Islet precursor cell (in vitro differentiated cells): ENCODE data around the gene RGS3.
A peak's percentile ranks its signal among the peaks of the same experiment; 100 is the strongest.

Experiments used
- DNase-seq: peaks from one replicate; pipeline ENCODE4 v3.0.0-alpha.2; 2018

The RGS3 gene

DNA sequence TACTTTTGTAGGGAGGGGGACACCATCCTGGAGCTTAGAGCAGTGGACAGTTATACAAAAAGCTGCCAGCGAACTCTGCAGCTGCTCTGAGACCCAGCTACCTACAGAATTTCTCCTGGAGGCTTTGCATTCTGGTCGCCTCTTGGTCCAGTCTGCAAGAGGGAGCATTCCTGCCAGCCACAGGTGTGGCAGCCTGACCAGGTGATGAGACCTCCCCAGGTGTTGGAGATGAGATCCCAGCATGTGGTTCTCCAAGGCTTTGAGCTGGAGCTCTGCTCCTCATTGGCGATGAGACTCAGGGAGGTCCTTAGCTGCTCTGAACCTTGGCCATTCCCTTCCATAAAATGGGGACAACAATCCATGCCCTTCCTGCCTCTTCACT, 69.3 kb downstream of the RGS3 start:
- no peak for DNase-seq

DNA sequence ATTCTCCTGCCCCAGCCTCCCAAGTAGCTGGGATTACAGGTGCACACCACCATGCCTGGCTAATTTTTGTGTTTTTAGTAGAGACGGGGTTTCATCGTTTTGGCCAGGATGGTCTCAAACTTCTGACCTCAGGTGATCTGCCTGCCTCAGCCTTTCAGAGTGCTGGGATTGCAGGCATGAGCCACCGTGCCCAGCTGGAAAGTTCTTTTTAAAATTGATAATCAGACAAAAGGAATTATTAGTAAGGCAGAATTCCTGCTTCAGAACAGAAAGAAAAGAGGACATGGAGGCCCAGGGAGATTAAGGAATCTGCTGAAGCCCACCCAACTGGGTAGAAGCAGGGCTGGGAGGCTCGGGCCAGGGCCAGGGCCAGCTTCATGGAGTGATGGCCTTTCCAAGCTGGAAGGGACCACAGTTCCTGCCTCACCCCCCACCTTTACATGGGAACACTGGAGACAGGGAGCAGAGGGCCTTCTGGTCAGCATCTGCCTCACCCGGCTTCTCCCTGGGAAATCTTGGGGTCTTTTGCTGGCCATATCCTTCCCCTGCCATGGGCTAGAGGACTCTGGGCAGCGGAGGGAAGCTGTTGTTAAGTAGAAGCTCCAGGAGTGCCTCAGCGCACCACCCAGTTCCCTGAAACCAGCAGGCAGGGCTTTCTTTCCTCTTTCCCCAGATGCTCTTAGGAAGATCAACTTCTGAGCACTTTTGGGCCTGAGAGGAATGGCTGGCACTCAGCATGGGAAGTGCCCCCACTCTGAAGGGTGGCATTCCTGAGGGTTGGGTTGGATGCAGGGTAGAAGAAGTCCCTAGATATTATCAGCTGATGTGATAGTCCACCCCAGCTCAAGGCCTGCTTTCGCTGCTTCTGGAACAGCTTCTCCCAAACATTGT, 70.1 kb downstream of the RGS3 start:
- peak; percentile 50 for DNase-seq

DNA sequence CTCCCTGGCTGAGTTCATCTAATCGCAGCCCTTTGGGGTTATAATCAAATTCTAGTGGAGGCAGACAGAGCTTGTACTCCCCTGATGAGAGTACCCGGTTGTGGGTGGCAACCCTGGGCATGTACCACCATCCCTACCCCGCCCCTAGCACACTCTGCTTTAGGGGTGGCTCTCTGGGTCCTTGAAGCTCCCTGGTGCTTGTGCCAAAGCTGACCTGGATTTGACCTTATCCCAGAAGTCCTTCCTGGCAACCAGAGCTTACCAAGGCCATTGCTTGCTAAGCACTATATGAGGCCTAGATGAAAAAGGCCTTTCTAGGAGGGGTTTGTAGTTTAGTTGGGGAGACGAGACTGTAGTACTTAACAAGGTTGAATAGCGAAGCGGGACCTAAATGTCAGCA, 72.2 kb downstream of the RGS3 start:
- DNase-seq, result no peak

GRCh38 chr9:113536166-113536482, 72.6 kb downstream of the RGS3 start:
- no peak for DNase-seq

GRCh38 chr9:113536483-113537228, 73.1 kb downstream of the RGS3 start:
- peak; percentile 80 for DNase-seq

DNA sequence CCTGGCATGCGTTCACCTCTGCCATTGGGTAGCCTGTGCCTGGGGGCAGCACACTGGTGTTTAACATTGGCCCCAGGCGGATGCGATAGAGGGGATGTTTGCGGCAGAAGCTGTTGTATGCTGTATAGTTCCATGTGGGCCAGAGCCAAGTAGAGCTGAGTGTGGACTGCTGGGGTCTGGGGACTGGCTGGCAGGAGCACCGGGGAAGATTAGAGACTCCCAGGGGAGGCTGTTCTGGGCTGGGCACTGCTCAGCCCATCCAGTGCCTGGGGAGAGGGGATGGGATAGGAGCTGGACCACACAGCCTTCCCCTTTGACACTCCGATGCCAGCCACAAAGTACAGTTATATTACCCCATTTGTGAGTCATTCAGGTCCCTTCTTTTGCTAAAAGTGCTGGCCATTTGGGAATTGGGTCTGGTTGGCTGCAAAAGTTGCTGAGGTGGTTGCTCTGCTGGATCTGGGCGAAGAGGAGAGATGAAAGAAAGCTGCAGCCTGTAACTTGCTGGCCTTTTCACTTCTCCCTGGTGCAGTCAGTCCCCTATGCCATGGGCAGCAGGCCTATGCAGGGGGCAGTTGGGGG, 73.8 kb downstream of the RGS3 start:
- DNase-seq, result no peak

DNA sequence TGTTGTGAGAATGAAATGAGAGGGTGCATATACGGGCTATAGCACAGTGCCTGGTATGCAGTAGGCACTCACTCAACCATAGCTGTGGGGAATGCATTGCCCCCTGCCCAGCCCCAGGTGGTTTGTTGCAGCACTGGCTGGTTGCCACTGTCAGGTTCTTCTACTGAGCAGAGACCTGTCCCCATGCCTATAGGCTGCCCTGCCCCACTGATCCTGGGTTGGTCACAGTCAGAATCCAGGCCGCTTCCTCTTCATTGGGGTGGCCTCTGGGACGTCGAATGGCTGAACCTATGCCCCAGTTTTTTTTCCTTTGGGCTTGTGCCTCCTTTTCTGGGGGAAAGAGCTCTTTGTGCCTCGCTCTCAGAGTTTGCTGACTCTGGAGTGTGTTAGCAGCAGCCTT, 74.6 kb downstream of the RGS3 start:
- DNase-seq, result no peak

GRCh38 chr9:113538701-113539430, 75.3 kb downstream of the RGS3 start:
- no peak for DNase-seq

DNA sequence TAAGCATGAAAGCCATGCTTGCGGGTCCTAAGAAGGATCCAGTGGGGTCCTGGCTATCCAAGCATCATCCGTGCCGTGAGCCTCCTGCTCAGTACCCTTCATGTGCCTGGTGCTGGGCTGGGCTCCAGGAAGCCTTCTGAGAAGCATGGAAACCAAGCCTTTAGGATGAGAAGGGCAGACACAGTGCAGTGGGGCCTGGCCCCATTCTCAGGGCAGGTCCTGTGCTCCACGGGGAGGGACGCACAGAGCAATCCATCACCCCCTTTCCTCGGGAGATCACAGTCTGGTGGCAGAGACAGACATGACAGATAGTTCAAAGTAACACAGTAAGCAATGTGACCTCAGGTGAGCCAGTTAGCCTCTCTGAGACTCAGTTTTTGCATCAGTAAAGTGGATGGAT, 76.9 kb downstream of the RGS3 start:
- DNase-seq, result no peak

DNA sequence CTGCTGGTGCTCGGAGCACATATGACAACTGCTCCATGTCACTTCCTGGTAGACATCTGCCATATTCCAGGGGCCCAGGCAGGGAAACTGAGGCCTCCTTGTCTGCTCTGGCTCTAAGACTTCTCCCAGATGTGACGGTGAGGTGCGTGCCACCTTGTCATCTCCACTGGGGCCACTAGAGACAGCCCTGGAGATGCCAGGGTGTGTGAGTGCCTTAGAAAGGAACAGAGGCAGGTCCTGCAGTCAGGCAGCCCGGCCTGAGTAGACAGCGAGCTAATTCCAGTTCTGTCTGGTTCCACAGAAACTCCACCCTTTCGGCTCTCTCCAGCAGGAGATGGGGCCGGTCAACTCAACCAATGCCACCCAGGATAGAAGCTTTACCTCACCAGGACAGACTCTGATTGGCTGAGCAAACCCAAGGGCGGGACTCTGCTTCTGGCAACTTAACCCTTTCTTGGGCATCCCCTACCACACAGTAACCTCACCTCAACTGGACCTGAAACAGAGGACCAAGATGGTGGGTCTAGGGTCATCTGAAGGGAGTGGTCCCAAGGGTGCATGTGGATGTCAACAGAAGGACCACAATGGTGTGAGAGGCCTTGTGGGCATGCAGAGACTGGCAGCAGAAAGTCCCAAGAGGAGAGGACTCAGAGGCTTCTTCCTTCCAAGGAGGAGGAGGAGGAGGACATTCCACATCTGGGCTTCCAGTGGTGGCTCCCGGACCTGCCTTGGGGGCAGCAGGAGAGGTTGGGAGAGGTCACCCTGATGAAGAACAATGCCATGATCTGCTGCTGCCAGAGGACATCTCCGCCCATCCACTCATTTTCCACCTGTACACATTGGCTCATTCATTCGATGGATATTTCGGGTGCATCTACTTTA, 77.7 kb downstream of the RGS3 start:
- DNase-seq, result peak; percentile 91

- no peak for DNase-seq
Measured at GRCh38 chr9:113542006-113542405, 78.5 kb downstream of the RGS3 start.

DNA sequence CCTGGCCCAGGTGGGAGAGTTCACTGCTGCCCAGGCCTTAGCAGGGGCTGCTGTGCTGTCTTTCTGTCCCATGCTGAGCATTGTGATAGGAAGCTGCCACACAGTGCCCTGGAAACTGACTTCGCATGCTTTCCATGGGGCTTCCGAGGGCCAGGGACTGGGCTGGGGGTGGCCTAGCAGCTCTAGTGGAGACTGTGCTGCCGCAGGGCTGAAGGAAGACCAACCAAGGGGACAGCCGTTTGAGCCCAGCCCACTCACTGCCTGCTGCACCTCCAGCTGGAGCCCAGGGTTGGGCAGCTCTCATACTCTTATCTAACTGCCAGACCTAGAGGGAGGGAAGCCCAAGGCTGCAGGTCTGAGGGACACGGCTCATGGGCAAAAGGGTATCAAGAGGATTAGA, 79.2 kb downstream of the RGS3 start:
- no peak for DNase-seq

DNA sequence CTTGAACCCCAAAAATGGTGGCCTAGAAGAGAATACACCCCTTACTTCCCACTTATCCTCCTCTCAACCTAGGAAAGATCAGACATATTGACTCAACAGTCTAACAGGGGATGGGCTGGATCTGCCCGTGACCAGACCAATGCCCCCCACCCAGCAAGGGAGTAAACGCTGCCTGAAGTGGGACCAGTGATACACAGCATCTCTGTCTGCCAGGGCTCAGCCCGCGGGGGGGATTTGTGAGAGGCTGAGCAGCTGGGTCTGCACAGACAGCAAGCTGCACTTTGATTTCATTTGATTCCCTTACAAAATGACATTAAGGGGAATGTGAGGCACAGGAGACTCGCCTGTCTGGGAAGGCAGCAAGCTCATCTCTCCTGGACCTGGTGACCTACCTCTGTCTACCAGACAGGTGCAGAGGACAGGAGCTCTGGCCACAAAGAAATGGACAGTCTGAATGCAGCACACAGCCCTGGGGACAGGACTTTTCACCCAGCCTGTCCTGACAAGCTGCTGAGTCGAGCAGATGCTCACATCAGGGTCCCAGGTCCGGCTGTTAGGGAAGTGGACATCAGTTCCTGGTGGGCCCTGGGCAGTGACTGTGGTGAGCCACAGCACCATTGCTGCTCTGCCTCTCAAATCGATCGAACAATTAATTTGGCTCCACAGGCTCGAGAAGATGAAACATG, 79.9 kb downstream of the RGS3 start:
- no peak for DNase-seq

DNA sequence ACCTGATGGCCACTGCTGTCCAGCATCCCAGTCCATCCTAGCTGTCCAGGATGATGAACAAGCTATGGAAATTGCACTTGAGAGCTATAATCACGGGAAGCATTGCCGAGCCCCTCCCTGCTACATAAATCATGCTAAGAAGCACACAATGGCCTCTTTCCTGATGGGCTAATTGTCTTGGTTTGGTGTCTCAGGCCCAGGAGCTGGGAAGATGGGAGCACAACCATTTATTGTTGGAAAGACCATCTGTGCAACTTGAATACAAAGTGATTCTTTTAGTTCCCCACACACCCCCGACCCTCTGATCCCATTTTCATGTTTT, 80.4 kb downstream of the RGS3 start:
- DNase-seq, result no peak

GRCh38 chr9:113545068-113545467, 81.5 kb downstream of the RGS3 start:
- no peak for DNase-seq

- DNase-seq, result no peak
Measured at GRCh38 chr9:113546566-113546965, 83.0 kb downstream of the RGS3 start.

DNA sequence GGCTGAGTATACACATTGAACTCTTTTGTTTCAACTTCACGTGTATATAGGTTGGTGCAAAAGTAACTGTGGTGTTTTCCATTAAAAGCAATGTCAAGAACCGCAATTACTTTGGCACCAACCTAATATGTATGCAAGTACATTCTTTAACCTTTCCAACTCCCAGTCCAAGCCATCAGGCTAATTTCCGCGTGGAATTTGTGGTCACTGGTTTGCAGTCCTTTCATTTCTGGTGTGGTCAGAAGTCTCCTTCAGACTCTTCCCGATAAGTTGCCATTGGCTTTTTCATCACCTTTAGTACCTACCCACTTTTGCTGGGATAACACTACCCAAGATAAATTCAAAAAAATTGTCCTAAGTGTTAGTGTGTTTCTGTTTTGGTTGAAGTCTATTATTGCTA, 84.0 kb downstream of the RGS3 start:
- DNase-seq, result peak; percentile 71

DNA sequence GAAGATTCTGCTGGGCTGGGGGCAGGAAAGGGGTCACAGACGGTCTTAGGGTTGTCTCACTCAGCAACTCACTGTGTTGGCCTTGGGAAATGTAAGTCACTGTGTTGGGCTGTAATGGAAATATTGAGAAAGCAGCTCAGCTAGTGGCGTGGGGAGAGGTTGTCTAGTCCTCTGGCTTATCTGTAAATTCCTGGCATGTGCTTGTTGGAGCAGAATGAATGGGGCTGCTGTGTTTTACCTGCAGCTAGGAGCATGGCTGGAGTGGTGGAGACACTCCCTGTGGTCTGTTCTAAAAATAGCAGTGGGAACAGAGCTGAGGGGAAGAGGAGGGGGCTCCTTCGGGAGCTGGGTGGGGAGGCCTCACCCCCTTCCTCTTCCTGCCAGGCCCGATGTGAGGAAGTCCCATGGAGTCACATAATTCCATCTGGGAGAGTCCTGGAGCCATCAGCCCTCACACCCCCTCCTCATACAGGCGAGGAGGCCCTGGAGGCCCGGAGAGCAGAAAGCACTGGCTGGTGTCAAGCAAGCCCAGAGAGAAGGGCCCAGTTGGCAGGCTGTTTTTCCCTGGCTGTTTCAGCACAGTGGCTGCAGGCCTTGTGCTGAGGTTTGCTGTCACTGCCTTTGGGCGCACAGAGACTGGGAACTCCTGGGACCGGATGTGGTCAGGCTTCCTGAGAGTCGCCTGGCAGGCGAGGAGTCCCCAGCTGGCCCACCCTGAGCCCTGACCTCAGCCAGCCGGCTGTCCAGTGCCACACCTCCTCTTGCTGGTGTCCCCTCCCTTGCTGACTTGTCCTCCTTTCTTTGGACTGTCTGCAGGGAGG, 84.9 kb downstream of the RGS3 start:
- peak; percentile 97 for DNase-seq

- DNase-seq, result peak; percentile 12
Measured at GRCh38 chr9:113549892-113550291, 86.4 kb downstream of the RGS3 start.

DNA sequence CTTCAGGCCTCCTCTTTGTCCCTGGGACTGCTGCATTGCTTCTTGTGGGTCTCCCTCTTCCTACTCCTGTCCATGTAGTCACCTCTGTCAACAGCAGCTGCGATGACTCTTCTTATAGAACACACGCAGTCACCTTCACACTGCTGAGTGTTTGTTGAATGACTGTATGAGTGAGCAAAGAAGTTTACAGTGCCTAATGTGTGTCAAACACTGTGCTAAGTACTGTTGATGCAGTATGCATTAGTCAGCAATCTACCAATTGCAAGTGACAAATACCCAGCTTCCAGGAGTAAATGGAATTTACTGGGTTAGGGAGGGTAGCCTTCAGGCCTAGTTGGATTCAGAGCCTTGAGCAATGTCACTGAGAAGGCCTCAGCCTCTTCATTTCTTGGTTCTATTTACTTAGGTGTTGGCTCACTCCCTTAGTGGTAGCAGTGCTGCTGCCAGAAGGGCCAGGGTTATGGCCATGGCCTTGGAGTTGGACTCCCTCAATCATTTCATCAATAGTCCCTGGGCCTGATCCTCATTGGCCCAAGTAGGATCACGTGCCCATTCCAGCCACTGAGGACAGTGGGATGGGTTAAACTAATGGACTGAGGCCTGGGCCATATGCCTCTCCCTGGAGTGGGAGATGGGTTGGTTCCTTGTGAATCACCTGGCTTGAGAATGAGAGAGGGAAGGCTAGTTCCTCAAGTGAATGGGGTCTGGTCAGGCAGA, 93.5 kb downstream of the RGS3 start:
- DNase-seq, result no peak
